ENCODE data around the gene SHMT2.
A peak's percentile ranks its signal among the peaks of the same experiment; 100 is the strongest.

The SHMT2 gene

DNA sequence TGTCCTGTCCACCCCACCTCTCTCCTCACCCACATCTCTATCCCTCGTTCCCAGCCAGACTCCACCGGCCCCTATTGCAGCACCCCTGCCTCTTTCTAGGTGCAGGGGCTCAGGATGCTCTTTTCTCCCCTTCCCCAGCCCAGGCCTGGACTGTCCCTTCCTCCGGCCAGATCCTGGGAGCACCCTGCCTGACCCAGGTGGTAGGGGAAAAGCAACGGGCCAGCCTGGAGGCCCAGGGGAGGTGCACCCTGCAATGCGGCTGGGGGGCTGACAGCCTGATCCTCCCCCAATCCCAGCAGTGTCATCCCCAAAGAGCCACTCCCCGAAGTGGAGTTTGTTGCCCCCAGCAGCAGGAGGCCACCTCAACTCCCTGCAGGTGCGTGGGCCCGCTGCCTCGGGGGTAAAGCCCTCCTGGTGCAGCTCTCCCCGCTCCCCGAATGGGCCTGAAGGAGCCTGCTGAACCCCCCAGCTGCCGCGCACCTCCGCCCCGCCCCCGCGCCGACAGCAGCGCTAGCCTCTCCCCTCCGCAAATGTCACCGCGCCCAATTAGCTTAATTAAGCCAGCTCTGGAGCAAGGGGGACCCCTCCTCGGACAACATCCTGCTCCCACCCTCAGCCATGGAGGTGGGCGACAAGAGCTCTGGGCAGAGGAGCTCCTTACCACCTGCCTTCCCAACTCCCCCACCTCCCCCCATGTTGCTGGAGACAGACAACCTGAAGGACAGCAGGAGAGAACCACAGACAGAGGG lies 8.2 kb upstream of the SHMT2 start:
- TF ChIP-seq, protein P1, sequence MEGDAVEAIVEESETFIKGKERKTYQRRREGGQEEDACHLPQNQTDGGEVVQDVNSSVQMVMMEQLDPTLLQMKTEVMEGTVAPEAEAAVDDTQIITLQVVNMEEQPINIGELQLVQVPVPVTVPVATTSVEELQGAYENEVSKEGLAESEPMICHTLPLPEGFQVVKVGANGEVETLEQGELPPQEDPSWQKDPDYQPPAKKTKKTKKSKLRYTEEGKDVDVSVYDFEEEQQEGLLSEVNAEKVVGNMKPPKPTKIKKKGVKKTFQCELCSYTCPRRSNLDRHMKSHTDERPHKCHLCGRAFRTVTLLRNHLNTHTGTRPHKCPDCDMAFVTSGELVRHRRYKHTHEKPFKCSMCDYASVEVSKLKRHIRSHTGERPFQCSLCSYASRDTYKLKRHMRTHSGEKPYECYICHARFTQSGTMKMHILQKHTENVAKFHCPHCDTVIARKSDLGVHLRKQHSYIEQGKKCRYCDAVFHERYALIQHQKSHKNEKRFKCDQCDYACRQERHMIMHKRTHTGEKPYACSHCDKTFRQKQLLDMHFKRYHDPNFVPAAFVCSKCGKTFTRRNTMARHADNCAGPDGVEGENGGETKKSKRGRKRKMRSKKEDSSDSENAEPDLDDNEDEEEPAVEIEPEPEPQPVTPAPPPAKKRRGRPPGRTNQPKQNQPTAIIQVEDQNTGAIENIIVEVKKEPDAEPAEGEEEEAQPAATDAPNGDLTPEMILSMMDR (IDR thresholded peaks at IDR 0.05; ENCODE audit: low read depth, low read length) = no peak
- no peaks in the 10 kb centered on the region for H3K9me3 ChIP-seq
- H3K27me3 ChIP-seq = peaks cover 73% of the 10 kb centered on the region
- H3K4me1 ChIP-seq = no peaks in the 10 kb centered on the region; the same call in 1 of the 2 replicates
- no peak overlapping the region for H3K4me3 ChIP-seq (ENCODE audit: low read depth, low read length)
- no peaks in the 10 kb centered on the region for H3K36me3 ChIP-seq
- DNase-seq = no peak

DNA sequence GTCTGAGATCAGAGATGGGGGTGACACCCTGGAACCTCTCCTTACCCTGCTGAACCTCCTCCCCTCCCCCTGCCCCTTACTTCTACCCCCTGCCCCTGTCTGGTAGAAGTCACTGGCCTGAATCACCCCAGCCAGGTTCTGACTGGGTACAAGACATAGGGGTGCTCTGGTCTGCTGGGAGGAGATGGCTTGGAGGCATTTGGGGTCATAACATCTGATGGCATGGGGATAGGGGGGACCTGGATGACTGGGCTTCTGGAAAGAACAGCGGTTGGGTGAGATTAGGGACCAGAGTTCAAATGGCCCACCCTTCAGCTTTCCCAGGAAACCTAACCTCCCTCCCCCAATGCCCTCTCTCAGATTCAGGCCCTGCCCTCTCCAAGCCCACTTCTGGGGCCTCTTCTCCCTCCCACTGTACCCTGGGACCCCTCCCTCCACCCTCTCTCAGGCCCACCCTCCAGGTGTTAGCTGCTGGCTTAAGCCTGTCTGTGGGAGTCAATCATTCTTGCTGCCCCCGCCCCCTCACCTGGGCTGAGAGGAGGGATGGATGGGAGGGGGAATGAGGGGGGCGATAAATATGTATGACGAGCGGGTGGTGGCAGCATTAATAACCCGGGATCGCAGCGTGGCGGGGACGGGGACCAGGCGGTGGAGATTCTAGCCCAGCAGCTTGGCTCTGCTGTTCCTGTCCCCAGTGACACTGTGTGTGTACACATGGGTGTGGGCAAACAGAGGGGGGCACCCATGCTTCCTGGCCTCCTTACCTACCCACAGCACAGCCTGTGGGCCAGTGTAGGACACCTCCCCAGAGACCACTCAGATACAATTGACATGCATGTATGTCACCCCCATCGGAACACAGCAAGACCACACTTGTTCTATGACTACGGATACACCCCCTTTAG lies 7.0 kb upstream of the SHMT2 start:
- H3K9me3 ChIP-seq = no peaks in the 10 kb centered on the region
- TF ChIP-seq, protein P1 (IDR thresholded peaks at IDR 0.05; ENCODE audit: low read depth, low read length) = no peak
- no peaks in the 10 kb centered on the region for H3K36me3 ChIP-seq
- no peak overlapping the region for H3K4me3 ChIP-seq (ENCODE audit: low read depth, low read length)
- H3K4me1 ChIP-seq = no peaks in the 10 kb centered on the region
- H3K27me3 ChIP-seq = peaks cover 70% of the 10 kb centered on the region
- DNase-seq = no peak

DNA sequence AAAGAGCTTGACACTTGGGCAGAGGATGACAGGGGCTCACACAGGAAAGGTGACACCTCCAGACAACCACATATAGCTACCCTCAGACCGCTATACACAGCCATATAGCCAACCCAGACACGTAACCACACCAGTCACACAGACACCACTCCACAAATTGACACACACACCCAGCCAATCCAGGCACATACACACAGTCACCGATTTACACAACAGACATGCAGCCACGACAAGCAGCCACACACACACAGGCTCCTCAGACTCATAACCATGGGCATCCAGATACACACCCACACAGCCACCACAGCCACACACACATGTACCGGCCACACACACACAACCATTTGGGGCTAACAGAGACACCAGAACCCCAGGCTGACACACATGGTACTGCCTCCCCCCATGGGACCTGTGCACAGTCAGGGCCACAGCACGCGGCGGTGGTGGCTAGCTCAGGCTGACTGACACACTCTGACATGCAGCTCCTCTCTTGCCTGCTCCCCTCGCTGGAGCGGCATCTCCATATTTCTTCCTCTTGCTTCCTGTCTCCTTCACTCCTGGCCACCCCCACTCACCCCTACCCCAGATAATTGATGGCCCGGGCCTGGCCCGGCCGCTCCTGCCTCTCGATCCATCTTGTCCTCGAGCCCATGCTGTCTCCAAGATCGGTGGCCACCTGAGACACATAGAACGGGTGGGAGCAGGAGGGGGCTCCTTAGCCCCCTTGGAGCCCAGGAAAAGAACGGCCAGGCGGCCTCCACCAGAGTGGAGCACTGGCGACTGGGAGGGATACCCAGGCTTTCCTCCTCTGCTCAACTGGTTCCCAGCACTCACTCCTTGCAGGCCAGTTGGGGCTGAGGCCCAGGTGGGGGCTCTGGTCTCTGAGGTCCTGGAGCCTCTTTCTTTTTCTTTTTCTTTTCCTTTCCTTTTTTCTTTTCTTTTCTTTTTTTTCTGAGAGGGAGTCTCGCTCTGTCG lies 6.0 kb upstream of the SHMT2 start:
- no peak for DNase-seq
- no peak overlapping the region for H3K4me3 ChIP-seq (ENCODE audit: low read depth, low read length)
- no peaks in the 10 kb centered on the region for H3K4me1 ChIP-seq
- H3K9me3 ChIP-seq = no peaks in the 10 kb centered on the region
- H3K36me3 ChIP-seq = no peaks in the 10 kb centered on the region
- TF ChIP-seq, protein P1 (IDR thresholded peaks at IDR 0.05; ENCODE audit: low read depth, low read length) = no peak
- H3K27me3 ChIP-seq = peaks cover 61% of the 10 kb centered on the region

DNA sequence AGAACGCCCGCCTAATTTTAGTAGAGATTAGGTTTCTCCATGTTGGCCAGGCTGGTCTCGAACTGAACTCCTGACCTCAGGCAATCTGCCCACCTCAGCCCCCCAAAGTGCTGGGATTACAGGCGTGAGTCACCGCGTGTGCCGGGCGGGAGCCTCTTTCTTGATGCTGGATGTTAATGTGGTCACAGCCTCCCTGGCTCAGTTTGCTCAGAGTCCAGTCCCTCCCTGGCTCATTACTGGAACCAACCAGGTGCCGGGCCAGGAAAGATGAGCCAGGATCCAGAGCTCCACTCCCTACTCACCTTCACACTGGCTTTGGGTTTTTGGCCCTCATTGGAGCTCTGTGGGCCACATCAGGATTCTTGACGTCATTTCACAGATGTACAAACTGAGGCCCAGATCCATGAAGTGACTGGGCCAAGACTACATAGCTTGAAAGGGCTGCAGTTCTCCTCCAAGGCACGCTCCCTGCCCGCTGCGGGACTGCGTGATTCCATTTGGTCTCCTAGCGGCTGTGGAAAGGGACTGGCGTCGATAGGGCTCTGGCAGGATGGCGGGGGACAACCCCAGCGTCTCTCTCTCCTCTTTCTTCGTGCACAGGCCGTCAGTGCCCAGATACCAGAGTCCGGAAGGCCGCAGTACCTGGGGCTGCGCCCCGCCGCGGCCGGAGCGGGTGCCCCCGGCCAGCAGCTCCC lies 5.1 kb upstream of the SHMT2 start:
- TF ChIP-seq, protein P1 (IDR thresholded peaks at IDR 0.05; ENCODE audit: low read depth, low read length) = no peak
- H3K36me3 ChIP-seq = no peaks in the 10 kb centered on the region
- H3K27me3 ChIP-seq = peaks cover 51% of the 10 kb centered on the region
- DNase-seq = no peak
- no peak overlapping the region for H3K4me3 ChIP-seq (ENCODE audit: low read depth, low read length)
- no peaks in the 10 kb centered on the region for H3K9me3 ChIP-seq
- H3K4me1 ChIP-seq = no peaks in the 10 kb centered on the region; the same call in 1 of the 2 replicates

DNA sequence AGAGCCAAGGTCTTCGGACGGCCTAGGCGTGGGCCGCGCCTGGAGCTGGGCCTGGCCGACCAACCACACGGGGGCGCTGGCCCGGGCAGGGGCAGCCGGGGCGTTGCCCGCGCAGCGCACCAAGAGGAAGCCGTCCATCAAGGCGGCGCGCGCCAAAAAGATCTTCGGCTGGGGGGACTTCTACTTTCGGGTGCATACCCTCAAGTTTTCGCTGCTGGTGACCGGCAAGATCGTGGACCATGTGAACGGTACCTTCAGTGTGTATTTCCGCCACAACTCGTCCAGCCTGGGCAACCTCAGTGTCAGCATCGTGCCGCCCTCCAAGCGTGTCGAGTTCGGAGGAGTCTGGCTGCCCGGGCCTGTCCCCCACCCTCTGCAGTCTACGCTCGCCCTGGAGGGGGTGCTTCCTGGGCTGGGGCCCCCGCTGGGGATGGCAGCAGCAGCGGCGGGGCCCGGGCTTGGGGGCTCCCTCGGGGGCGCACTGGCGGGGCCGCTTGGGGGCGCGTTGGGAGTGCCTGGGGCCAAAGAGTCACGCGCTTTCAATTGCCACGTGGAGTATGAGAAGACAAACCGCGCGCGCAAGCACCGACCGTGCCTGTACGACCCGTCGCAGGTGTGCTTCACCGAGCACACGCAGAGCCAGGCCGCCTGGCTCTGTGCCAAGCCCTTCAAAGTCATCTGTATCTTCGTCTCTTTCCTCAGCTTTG lies 4.4 kb upstream of the SHMT2 start:
- Histone ChIP-seq H3K4me3 (ENCODE audit: low read depth, low read length) (no peak overlapping the region), H3K4me1 (no peaks in the 10 kb centered on the region; the same call in 1 of the 2 replicates), H3K27me3 (peaks cover 45% of the 10 kb centered on the region), H3K36me3 (no peaks in the 10 kb centered on the region), H3K9me3 (no peaks in the 10 kb centered on the region)
- DNase-seq = peak; percentile 58
- TF ChIP-seq, protein P1 (IDR thresholded peaks at IDR 0.05; ENCODE audit: low read depth, low read length) = no peak

Data from BE2C (cell line).